ENCODE data around the gene IL10. TPM values are rescaled to one million over a fixed set of nuclear protein-coding genes. Genes with fewer than 3 reads are reported as not detected.

Gene IL10
- total RNA-seq, 2 donors from 2014 or later = 0.93 to 3.1 TPM

DNA sequence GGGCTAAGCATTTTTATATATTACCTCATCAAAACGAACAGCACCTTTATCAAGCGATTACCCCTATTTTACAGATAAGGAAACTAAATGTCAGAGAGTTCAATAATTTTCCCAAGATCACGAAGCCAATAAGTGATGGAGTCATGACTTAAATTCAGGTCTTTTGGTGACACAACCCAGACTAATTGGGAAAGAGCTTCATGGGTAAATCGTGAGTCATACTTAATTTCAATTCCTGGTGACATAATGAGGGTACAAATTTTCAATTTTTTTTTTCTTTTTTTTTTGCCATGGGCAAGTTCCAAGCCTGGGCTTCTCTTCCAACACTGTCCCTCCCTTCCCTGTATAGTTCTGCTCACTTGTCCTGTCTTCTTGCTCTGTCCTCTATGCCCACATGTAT is 30.1 kb upstream of the IL10 start:
- Histone ChIP-seq H3K4me1 (no peaks in the 10 kb centered on the region), H3K36me3 (no peaks in the 10 kb centered on the region), H3K27ac (no peak overlapping the region), H3K9me3 (no peaks in the 10 kb centered on the region), H3K4me3 (no peak overlapping the region), H3K27me3 (no peaks in the 10 kb centered on the region)
- TF ChIP-seq, protein P1, sequence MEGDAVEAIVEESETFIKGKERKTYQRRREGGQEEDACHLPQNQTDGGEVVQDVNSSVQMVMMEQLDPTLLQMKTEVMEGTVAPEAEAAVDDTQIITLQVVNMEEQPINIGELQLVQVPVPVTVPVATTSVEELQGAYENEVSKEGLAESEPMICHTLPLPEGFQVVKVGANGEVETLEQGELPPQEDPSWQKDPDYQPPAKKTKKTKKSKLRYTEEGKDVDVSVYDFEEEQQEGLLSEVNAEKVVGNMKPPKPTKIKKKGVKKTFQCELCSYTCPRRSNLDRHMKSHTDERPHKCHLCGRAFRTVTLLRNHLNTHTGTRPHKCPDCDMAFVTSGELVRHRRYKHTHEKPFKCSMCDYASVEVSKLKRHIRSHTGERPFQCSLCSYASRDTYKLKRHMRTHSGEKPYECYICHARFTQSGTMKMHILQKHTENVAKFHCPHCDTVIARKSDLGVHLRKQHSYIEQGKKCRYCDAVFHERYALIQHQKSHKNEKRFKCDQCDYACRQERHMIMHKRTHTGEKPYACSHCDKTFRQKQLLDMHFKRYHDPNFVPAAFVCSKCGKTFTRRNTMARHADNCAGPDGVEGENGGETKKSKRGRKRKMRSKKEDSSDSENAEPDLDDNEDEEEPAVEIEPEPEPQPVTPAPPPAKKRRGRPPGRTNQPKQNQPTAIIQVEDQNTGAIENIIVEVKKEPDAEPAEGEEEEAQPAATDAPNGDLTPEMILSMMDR (IDR thresholded peaks at IDR 0.05) = no peak
- DNase-seq (ENCODE audit: low spot score) = no peak

DNA sequence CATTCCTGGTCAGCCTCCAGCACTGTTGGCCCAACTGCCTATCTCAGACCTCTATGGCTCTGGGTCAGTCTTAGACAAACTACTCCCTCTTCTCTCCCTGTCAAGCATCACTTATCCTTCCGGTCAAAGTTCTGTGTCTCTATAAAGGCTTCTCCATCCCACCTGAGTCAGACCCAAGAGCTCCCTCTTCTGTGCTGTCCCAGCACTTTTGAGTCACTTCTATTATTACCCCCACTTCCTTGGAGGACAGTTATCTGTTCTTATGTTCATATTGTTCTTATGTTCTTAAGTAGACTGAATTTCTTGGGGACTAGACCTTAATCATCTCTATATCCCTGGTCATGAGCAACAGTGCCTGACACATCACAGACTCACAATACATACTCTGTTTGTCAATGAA is 29.2 kb upstream of the IL10 start:
- no peaks in the 10 kb centered on the region for H3K9me3 ChIP-seq
- no peaks in the 10 kb centered on the region for H3K27me3 ChIP-seq
- no peak overlapping the region for H3K27ac ChIP-seq
- TF ChIP-seq, protein P1 (IDR thresholded peaks at IDR 0.05) = peak in 1 of 2 donors; percentile 23
- H3K4me1 ChIP-seq = no peaks in the 10 kb centered on the region
- no peak overlapping the region for H3K4me3 ChIP-seq
- no peak for DNase-seq (ENCODE audit: low spot score)
- H3K36me3 ChIP-seq = no peaks in the 10 kb centered on the region

DNA sequence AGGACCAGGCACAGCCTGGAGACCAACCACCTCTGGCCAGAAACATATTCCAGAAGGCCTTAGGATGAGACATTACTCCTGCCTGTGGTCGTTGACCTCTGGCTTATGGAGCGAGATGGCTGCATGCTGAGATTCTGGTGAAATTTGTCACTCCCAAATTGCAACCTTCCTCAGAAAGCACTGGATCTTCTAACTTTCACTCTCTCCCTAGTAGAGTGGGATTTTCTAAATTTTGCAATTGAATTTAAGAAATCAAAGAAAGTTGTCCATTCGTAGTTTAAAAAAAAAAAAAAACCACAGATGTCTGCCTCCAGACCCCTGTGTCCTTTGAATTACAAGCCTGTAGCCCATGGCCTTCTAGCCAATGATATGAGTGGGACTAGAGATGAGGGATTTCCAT is 28.6 kb upstream of the IL10 start:
- TF ChIP-seq, protein P1 (IDR thresholded peaks at IDR 0.05) = no peak
- Histone ChIP-seq H3K36me3 (no peaks in the 10 kb centered on the region), H3K4me1 (no peaks in the 10 kb centered on the region), H3K27me3 (no peaks in the 10 kb centered on the region), H3K27ac (no peak overlapping the region), H3K9me3 (no peaks in the 10 kb centered on the region), H3K4me3 (no peak overlapping the region)
- DNase-seq (ENCODE audit: low spot score) = no peak

DNA sequence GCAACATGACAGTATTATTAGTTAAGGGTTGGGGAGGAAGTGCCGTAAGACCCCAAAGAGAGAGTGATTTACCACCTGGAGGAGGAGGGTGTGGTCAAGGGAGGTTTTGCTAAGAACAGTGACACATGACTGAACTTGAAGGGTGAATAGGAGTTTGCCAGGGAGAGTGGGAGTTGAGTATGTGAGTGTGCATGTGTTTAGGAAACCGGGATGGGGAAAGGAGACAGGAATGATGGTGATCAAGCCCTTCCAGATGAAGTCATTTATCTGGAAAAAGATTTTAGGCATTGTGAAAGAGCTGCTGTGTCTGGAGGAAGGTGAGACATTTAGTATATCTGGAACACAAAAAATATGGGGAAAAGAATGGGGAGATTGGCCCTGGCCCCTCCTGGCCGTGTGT is 28.1 kb upstream of the IL10 start:
- H3K4me3 ChIP-seq = no peak overlapping the region
- no peak for DNase-seq (ENCODE audit: low spot score)
- no peaks in the 10 kb centered on the region for H3K27me3 ChIP-seq
- no peaks in the 10 kb centered on the region for H3K36me3 ChIP-seq
- H3K4me1 ChIP-seq = no peaks in the 10 kb centered on the region
- TF ChIP-seq, protein P1 (IDR thresholded peaks at IDR 0.05) = no peak
- no peaks in the 10 kb centered on the region for H3K9me3 ChIP-seq
- H3K27ac ChIP-seq = no peak overlapping the region

DNA sequence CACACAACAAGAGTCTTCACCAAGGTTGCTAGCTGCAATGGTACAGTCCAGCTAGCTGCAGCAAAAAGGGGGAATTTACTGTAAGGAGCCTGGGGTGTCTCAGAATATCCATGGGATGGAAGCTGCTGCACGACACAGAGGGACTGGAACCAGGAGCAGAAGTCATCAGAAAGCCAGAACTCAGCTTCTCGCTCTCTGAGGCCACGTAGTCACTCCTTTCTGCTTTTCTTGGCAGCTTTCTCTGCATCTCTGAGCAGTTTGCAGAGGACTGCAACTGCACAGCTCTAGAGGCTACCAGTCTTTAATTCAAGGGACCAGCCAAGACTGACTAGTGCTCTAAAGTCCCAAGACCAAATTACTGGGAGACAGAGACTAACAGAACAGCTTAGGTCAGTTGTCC is 27.0 kb upstream of the IL10 start:
- no peaks in the 10 kb centered on the region for H3K9me3 ChIP-seq
- no peaks in the 10 kb centered on the region for H3K36me3 ChIP-seq
- no peak overlapping the region for H3K4me3 ChIP-seq
- no peaks in the 10 kb centered on the region for H3K4me1 ChIP-seq
- no peaks in the 10 kb centered on the region for H3K27me3 ChIP-seq
- TF ChIP-seq, protein P1 (IDR thresholded peaks at IDR 0.05) = no peak
- H3K27ac ChIP-seq = no peak overlapping the region
- no peak for DNase-seq (ENCODE audit: low spot score)

DNA sequence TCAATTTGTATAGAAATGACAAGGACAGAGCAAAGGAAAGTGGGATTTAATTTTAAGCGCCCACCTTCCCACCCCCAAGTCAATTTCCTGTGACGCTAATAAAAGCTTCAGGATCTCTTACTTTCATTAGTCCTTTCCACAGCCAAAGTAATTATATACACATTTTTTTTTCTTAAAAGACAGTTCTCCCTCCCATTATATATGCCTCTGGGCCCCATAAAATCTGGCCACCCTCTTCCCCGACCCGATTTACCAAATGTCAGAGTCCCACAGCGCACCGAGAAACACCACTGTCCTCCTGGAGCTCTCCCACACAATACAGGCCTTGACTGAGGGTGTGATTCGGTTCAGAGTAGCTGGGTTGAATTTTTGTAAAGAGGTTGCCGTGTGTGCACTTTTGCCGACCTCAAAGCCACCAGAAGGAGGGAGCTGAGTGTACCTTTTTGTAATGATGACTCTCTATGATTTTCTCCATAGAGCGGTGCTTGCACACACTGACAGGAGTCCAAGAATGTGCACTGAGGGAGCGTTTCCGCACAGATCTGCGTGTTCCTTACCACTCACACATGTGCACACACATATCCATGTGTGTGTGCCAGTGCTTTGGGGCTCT is 26.2 kb upstream of the IL10 start:
- no peaks in the 10 kb centered on the region for H3K27me3 ChIP-seq
- no peaks in the 10 kb centered on the region for H3K9me3 ChIP-seq
- TF ChIP-seq, protein P1 (IDR thresholded peaks at IDR 0.05) = peak in 1 of 2 donors; percentile 0
- no peak overlapping the region for H3K27ac ChIP-seq
- H3K4me3 ChIP-seq = no peak overlapping the region
- no peaks in the 10 kb centered on the region for H3K4me1 ChIP-seq
- no peak for DNase-seq (ENCODE audit: low spot score)
- H3K36me3 ChIP-seq = no peaks in the 10 kb centered on the region

Data from right atrium auricular region (tissue), 2 donors.